Stimulated activated naive CD8-positive, alpha-beta T cell treated with anti-CD3 and anti-CD28 coated beads, Interleukin-15, Interleukin-2, amounts not matched to agents 100 U/mL and 50 U/mL, for 24 hours (primary cell): ENCODE results near the gene CSRP2.

Source experiments
- ATAC-seq: fragments of 150-1000 bp; cut with Tn5 transposase; one replicate; pipeline ENCODE4 v1.10.0; 2021
- DNase-seq: peaks from one replicate; pipeline ENCODE4 v3.0.0; 2021

Gene CSRP2

GRCh38 chr12:76878899-76879709 lies at the start of gene CSRP2:
Gene CSRP2 (minus strand): TSS chr12:76879019. CDS start chr12:76866260, 12,759 bp downstream.
- peak; percentile 93 for ATAC-seq
- DNase-seq = peak; percentile 80

- ATAC-seq = no peak
- peak; percentile 56 for DNase-seq
These were observed 48.5 kb upstream of the CSRP2 start for GRCh38 chr12:76927170-76927784.

DNA sequence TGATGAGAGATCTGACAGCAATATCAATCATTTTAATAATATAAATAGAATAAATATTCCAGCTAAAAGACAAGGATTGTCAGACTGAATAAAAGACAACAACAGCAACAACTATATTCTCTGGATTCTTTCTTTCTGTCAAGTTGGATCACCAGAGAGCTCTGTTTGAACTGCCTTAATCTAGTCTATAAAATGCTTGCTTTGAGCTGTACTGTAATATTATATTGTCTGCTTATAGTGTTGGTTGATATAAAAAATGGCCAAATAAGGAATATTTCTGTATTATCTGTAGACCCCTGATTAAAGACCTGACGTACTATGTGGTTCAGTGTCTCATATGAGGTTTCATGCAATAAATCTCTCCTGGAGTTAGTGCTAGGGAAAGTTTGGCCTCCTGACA lies 46.3 kb upstream of the CSRP2 start:
- DNase-seq (no peak), ATAC-seq (no peak)

DNA sequence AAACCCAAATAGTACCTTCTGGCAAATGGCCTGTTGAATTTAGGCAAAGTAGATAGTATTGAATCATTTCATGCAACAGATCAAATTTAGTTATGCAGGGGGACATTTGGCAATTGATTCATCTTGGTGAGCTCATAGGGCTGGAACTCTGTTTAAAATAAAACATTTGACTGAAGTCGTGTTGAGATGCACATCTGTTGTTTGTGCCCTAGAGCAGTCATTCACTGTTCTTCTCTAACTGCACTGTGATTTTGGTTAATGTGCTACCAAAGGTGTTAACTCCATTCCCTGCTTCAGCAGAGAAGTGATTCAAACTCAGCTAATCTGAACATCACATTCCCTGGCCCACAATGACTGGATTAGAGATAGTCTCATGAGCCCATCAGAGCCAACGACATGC lies 44.0 kb upstream of the CSRP2 start:
- ATAC-seq (no peak), DNase-seq (no peak)

DNA sequence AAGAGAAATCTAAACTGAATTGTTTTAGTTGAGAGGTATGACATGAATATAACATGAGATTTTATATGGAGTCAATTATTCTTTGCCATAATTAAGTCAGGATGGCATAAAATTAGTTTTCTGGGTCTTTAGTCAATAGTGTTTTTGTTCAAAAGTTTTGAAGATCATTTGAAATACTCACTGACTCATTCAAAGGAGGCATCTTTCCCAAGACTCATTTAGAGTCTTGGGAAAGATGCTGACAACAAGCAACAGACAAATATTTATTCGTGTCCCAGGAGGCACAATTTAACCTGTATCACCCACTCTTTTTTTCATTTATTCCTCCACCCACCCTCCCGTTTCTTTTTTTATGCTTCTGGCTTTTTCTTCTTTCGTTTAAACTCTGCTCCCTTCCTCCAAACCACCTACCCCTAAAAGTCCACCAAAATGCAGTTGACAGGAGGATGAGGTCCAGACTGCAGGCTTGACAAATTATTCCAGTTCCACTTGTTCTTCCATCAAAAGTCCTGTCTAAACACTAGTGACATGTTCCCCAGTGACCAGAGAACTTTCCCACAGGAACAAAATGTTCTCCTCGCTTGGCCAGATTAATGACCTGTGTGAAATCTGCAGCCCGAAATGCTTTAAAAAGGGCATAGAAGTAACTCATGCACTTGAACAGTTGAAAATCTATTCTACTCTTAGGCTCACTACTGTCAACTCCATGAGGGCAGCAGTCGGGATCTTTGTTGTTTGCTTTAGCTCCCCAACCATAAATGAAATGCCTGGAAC lies 43.3 kb upstream of the CSRP2 start:
- DNase-seq = no peak
- ATAC-seq = no peak

DNA sequence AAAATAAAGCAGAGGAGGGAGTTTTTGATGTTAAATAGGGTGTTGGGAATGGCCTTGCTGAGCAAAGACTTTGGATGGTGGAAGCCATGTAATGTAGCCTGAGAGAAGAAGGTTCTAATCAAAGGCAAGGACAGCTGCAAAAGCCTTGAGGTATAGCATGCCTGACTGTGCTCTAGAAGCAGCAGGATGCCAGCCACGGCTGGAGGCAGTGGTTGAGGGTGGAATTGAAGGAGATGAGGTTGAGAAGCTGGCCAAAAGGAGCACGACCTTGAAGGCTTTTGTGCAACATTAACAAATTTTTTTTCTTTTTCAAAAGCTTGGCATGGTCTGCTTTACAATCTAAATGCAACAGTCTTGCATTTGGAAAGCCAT lies 42.3 kb upstream of the CSRP2 start:
- DNase-seq (no peak), ATAC-seq (no peak)

GRCh38 chr12:76920172-76921099 lies 41.6 kb upstream of the CSRP2 start:
- ATAC-seq (peak; percentile 49), DNase-seq (no peak)

DNA sequence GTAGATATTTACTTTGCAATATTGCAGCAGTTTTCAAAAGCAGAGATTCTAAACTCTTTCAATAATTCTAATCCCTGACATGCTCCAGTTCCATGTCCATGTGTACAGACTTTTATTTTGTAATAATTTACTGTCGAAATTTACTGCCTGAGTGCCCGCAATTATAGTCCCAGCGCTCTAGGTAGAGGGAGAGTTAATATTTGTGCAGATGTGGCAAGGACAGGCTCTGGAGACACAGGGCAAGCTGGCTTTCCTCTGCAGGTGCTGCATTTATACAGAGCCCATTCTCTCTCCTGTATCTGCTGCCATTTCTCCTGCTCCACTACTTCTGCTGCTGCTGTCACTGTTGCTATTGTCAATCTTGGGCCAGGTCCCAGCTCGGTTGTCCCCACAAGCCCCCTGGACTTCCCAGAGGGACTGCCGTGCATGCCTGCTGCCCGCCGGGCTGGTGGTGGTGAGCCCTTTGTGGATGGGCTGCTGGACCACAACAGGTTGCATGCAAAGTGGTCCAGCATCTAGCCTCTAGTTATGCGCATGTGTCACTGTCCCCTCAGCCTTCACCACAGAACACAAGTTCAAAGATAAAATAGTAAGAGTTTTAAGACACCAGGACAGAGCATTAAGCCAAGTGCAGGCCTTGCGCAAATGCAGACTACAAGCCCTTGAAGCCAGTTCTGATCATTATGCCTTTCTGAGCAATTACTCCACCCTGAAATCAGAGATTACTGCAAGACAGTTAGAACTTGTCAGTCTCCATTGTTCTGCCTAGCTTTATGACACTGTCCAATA lies 40.8 kb upstream of the CSRP2 start:
- ATAC-seq (no peak), DNase-seq (no peak)

DNA sequence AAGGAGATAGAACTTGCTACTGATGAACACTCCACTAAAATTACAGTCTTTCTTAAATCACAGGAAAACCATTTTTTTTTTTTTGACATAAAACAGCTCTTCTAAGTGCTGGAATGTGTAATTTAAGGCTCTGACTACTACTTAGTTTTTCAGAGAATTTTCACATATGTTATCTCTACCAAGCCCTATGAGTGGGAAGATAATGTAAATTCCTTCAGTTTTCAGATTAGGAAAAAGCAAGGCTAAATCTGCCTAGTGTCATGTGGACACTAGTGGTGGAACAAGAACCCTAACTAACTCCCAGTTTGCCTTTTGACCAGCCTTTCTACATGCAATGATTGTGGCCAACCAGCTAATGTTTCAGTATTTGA lies 37.3 kb upstream of the CSRP2 start:
- ATAC-seq (no peak), DNase-seq (no peak)

DNA sequence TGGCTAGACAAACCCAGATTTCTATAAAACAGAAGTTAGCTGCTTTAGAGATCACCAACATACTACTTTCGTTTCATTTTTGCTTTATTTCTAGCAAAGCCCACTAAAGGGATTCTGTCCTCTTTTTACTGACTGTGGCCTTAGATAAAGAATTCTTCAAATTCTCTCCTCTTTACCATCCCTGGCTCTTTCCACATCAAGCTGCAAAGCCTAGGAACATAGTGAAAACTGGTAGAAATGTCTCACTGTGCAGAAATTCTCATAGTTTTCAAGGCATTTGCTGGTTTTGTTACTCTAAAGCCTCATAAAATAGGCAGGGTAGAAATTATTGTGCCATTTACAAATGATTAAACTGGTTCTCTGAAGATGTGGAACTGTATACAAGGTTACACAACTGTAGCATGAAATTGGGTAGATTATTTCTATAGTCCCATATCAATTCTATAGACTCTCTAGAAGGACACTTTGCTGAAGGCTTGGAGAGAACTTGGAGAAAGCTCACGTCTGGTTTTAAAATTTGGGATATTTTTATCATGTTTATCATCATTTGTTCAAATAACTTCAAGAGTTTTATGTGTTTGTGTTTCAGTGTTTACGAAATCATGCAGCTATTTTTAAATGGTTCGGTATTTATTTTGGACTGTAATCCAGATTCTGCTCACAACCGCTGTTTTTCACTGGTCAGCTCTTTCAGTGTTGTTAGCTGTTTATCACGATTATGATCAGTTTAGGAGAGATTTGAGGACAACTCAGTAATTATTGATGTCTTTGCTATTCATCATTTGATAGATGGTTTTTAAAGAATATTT lies 36.7 kb upstream of the CSRP2 start:
- DNase-seq (no peak), ATAC-seq (no peak)

- no peak for ATAC-seq
- no peak for DNase-seq
These were observed 35.5 kb upstream of the CSRP2 start for GRCh38 chr12:76914102-76914859.

DNA sequence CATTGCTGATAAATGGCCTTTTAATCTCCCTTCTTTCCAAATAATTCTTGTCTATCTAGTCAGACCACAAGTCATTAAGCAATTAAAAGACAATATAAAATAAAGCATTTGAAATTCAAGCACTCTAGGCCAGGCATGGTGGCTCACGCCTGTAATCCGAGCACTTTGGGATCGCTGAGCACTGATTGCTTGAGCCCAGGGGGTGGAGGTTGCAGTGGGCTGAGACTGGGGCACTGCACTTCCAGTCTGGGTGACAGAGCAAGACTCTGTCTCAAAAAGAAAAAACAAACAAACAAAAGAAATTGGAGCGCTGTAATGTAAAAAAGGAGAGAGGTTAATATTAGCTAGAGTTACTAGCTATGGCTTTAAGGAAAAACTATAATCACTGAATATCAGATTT lies 30.5 kb upstream of the CSRP2 start:
- no peak for ATAC-seq
- DNase-seq = no peak

DNA sequence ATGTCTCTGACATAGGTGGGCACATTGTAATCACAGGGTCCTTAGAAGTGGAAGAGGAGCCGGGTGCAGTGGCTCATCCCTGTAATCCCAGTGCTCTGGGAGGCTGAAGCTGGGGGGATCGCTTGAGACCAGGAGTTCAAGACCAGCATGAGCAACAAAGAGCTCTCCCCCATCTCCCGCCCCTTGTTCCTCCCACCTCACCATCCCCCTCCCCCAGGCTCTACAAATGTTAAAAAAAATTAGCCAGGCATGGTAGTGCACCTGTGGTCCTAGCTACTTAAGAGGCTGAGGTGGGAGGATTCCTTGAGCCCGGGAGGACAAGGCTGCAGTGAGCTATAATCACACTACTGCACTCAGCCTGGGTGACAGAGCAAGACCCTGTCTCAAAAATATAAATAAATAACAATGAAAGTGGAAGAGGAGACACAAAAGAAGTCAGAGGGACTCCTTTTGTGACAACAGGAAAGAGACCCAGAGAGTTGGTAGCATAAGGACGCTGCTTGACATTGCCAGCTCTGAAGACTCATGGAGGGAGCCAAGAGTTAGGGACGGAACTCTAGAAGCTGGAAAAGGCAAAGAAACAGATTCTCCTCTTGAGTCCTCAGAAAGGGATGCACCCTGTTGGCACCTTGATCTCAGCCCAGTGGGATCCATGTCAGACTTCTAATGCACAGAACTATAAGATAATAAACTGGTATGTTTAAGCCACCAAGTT lies 29.6 kb upstream of the CSRP2 start:
- ATAC-seq (no peak), DNase-seq (no peak)

DNA sequence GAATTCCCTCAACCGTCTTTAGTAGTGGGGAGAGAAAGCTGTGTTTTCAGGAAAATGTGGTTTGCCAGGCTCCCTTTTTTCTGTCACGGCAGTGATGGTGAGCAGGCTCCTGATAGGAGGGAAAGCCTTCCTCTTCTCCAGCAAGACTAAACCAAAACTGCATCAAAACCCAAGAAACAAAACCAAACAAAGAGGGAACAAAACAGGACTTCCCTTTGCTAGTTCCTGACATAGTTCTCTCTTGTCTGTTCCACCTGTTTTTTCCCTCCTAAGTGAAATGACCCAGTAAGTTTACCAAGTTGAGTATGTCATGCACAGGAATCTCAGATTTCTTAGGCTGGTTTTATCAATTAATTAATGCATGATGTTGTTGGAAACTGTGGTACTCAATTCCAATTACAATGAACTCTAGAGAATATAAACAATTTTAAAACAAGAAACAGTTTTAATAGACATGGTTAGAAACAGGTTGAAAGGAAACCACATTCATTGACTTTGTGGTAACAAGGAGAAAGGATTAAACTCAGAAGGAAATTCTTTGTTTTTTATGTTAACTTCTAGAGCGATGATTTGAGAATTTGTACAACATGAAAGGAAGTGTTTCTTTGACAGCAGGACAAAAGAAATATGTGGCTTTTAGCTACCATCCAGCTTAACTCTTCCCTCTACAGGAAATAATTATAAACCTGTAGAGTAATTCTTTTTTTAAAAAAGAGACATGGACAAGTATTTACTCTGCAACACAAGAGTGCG lies 23.0 kb upstream of the CSRP2 start:
- DNase-seq (no peak), ATAC-seq (no peak)

GRCh38 chr12:76899522-76899921 lies 20.7 kb upstream of the CSRP2 start:
- no peak for ATAC-seq
- no peak for DNase-seq

GRCh38 chr12:76898442-76898841 lies 19.6 kb upstream of the CSRP2 start:
- ATAC-seq (no peak), DNase-seq (no peak)

GRCh38 chr12:76896274-76896673 lies 17.5 kb upstream of the CSRP2 start:
- no peak for ATAC-seq
- DNase-seq = no peak

DNA sequence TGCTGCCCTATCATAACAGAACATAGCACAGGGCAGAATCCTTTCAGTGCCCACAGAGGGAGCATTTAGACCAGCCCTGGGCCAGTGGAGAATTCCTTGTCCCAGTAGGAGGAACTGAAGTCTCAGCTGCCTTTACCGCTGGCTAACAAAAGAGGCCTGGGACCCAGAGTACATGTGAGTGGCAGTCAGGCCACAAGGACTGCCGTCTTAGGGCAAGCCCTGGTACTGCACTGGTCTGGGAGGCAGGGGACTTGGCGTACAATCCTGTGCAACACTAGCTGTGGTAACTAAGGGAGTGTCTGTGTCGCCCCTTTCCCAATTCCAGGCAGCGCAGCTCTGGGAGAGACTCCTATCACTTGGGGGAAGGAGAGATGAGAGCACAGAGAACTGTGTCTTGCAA lies 17.0 kb upstream of the CSRP2 start:
- ATAC-seq (no peak), DNase-seq (no peak)
